HG03565 (cell line): Measurements from ENCODE around the gene RAB6B.
A peak's percentile ranks its signal among the peaks of the same experiment; 100 is the strongest.
"Not testable (repeated sequence)": the region's sequence is repeated elsewhere in the genome, so short reads cannot be mapped to it uniquely, and the experiment has no call there.

Experiments
- ATAC-seq: cut with Tn5 transposase; IDR thresholded peaks from one replicate; pipeline ENCODE4 v1.9.1; 2021; ENCODE audit warnings: mild to moderate bottlenecking, moderate library complexity; ENCODE audit not compliant: unreplicated experiment

Gene RAB6B

GRCh38 chr3:133820889-133821675 is 74.6 kb downstream of the RAB6B start:
- ATAC-seq, result no peak

- no peak for ATAC-seq
Measured at GRCh38 chr3:133820129-133820528, 75.6 kb downstream of the RAB6B start.

- no peak for ATAC-seq
Measured at GRCh38 chr3:133815386-133815785, 80.3 kb downstream of the RAB6B start.

GRCh38 chr3:133812872-133813271 is 82.8 kb downstream of the RAB6B start:
- no peak for ATAC-seq

GRCh38 chr3:133805702-133806475 is 89.8 kb downstream of the RAB6B start, which contains the start of gene SRPRB:
Gene SRPRB, plus strand, starts transcription at chr3:133805815. Its CDS starts 34 bp downstream, at chr3:133805849.
- peak; percentile 98 for ATAC-seq

GRCh38 chr3:133805384-133805701 is 90.3 kb downstream of the RAB6B start:
- no peak for ATAC-seq

- ATAC-seq, result no peak
Measured at GRCh38 chr3:133804896-133805295, 90.8 kb downstream of the RAB6B start.

- ATAC-seq, result no peak
Measured at GRCh38 chr3:133803469-133803868, 92.2 kb downstream of the RAB6B start.

GRCh38 chr3:133799794-133800585 is 95.7 kb downstream of the RAB6B start:
- ATAC-seq, result no peak

GRCh38 chr3:133797396-133798105 is 98.1 kb downstream of the RAB6B start:
- no peak for ATAC-seq

- no peak for ATAC-seq
Measured at GRCh38 chr3:133792171-133792763, 103.4 kb downstream of the RAB6B start.

GRCh38 chr3:133788024-133788423 is 107.7 kb downstream of the RAB6B start:
- no peak for ATAC-seq

- no peak for ATAC-seq
Measured at GRCh38 chr3:133783762-133784161, 111.9 kb downstream of the RAB6B start.

- ATAC-seq, result no peak
Measured at GRCh38 chr3:133782454-133782853, 113.2 kb downstream of the RAB6B start.

- no peak for ATAC-seq
Measured at GRCh38 chr3:133781570-133781969, 114.1 kb downstream of the RAB6B start.

- not testable (repeated sequence) for ATAC-seq
Measured at GRCh38 chr3:133780756-133781155, 114.9 kb downstream of the RAB6B start.

- ATAC-seq, result no peak
Measured at GRCh38 chr3:133779626-133780203, 116.0 kb downstream of the RAB6B start.

- no peak for ATAC-seq
Measured at GRCh38 chr3:133777807-133778568, 117.7 kb downstream of the RAB6B start.

GRCh38 chr3:133776794-133777438 is 118.8 kb downstream of the RAB6B start:
- ATAC-seq, result no peak
